PC-9 (cell line): Measurements from ENCODE around the gene CDIP1. TPM values are rescaled to one million over a fixed set of nuclear protein-coding genes. Genes with fewer than 3 reads are reported as not detected.

ENCODE experiments used
- BruUV-seq: library from RNA; stranded (reverse); fragments of 400-500 nt; replicated peaks from 2 replicates; lab custom pipeline; 2021; lab: Mats Ljungman, UMichigan
- CTCF ChIA-PET: fragments of 300-600 bp; sonication (Branson Sonifier 250); formaldehyde crosslinking; loops from one replicate; lab custom pipeline; 2022; ENCODE audit warnings: antibody characterized with exemption; lab: Charles Lee
- POLR2A ChIA-PET: fragments of 300-600 bp; sonication (Branson Sonifier 250); formaldehyde crosslinking; loops from one replicate; lab custom pipeline; 2022; ENCODE audit warnings: antibody characterized with exemption; ENCODE audit not compliant: unreplicated experiment; lab: Charles Lee
- DNase-seq, 2 experiments: peaks; one replicate each; pipeline versions ENCODE4 v3.0.0 to v3.0.0-alpha.2; 2015 to 2022; ENCODE audit warnings: mixed read lengths in 1 of 2
- H2AFZ ChIP-seq: fragments of 200-600 bp; sonication (generic); 2 replicates; pipeline ENCODE4 v1.8.1; 2017; ENCODE audit warnings: antibody characterized with exemption
- H3F3A ChIP-seq: fragments of 200-600 bp; sonication (generic); 2 replicates; pipeline ENCODE4 v1.8.1; 2017; ENCODE audit warnings: antibody characterized with exemption, mild to moderate bottlenecking, low read depth; ENCODE audit not compliant: insufficient read depth
- H3K27ac ChIP-seq: fragments of 200-600 bp; sonication (generic); 2 replicates; pipeline ENCODE4 v1.6.1; 2016; ENCODE audit warnings: mixed run types
- H3K27me3 ChIP-seq: fragments of 200-600 bp; sonication (generic); 2 replicates; pipeline ENCODE4 v1.6.1; 2016; ENCODE audit warnings: low read depth, mixed run types; ENCODE audit not compliant: insufficient read depth
- H3K36me3 ChIP-seq: fragments of 200-600 bp; sonication (generic); 2 replicates; pipeline ENCODE4 v1.6.1; 2016; ENCODE audit warnings: low read depth, mixed run types
- H3K4me1 ChIP-seq: fragments of 200-600 bp; sonication (generic); replicated peaks from 2 replicates; pipeline ENCODE4 v1.6.1; 2016; ENCODE audit warnings: mixed run types; ENCODE audit not compliant: insufficient read depth
- H3K4me2 ChIP-seq: fragments of 200-600 bp; sonication (generic); 2 replicates; pipeline ENCODE4 v1.6.1; 2017; ENCODE audit warnings: mixed run types
- H3K4me3 ChIP-seq: fragments of 200-600 bp; sonication (generic); 2 replicates; pipeline ENCODE4 v1.6.1; 2016; ENCODE audit warnings: mixed run types
- H3K79me2 ChIP-seq: fragments of 200-600 bp; sonication (generic); 2 replicates; pipeline ENCODE4 v1.6.1; 2017; ENCODE audit warnings: low read depth, mixed run types
- H3K9me2 ChIP-seq: fragments of 200-600 bp; sonication (generic); 2 replicates; pipeline ENCODE4 v1.8.1; 2017; ENCODE audit warnings: mild to moderate bottlenecking; ENCODE audit not compliant: insufficient read depth
- H3K9me3 ChIP-seq: fragments of 200-600 bp; sonication (generic); 2 replicates; pipeline ENCODE4 v1.8.1; 2016; ENCODE audit warnings: low read depth; ENCODE audit not compliant: insufficient read depth
- H4K20me1 ChIP-seq: fragments of 200-600 bp; sonication (generic); 2 replicates; pipeline ENCODE4 v1.8.1; 2017; ENCODE audit not compliant: insufficient read depth
- CTCF ChIP-seq: fragments of 200-600 bp; sonication (generic); conservative IDR thresholded peaks from 2 replicates; pipeline ENCODE4 v1.6.1; 2017; ENCODE audit warnings: mixed run types, antibody characterized with exemption, mild to moderate bottlenecking, moderate library complexity
- EZH2 ChIP-seq: fragments of 200-600 bp; sonication (generic); IDR thresholded peaks from 2 replicates; pipeline ENCODE4 v1.8.0; 2017; ENCODE audit warnings: antibody characterized with exemption, low read depth
- intact Hi-C: fragments of 100-400 bp; cut with micrococcal nuclease; formaldehyde crosslinking; loops from one replicate; pipeline ENCODE4 v1.10.0; 2022; ENCODE audit not compliant: unreplicated experiment
- total RNA-seq: library from RNA; stranded (reverse); gene quantifications from 2 replicates; pipeline ENCODE4 v1.2.3, GENCODE V29; 2021

CDIP1 gene
- total RNA-seq, 1 experiment from 2014 or later: 10.7 TPM

GRCh38 chr16:4523686-4524085 is 14.9 kb downstream of the CDIP1 start:
- H4K20me1 ChIP-seq: no peaks in the 10 kb centered on the region
- H3K4me3 ChIP-seq: no peak overlapping the region
- no peak overlapping the region for H2AFZ ChIP-seq
- intact Hi-C loops: no loop called here
- no peaks in the 10 kb centered on the region for H3K27me3 ChIP-seq
- CTCF ChIA-PET: interaction anchor here (0.6 kb wide), 1 partner anchor 292 kb away, joined by 7 read pairs; no protein-coding TSS in a partner anchor
- H3K27ac ChIP-seq: no peak overlapping the region
- H3K4me1 ChIP-seq: no peaks in the 10 kb centered on the region
- H3K79me2 ChIP-seq: no peaks in the 10 kb centered on the region
- no peak overlapping the region for H3K4me2 ChIP-seq
- no peaks in the 10 kb centered on the region for H3K9me3 ChIP-seq
- TF ChIP-seq EZH2 (no peak), CTCF (no peak)
- BruUV-seq: no TSS peak
- no peak for DNase-seq
- no peaks in the 10 kb centered on the region for H3K36me3 ChIP-seq
- H3K9me2 ChIP-seq: no peaks in the 10 kb centered on the region
- POLR2A ChIA-PET: interaction anchor here (0.7 kb wide), 1 partner anchor 63 kb away, joined by 5 read pairs; no protein-coding TSS in a partner anchor
- peaks cover 1% of the 10 kb centered on the region; the same call in 1 of the 2 replicates for H3F3A ChIP-seq

GRCh38 chr16:4522051-4522581 is 16.5 kb downstream of the CDIP1 start:
- Histone ChIP-seq H3K4me2 (no peak overlapping the region), H3K9me3 (no peaks in the 10 kb centered on the region), H4K20me1 (no peaks in the 10 kb centered on the region; the same call in 1 of the 2 replicates), H3K79me2 (no peaks in the 10 kb centered on the region), H3K9me2 (no peaks in the 10 kb centered on the region), H3F3A (peaks cover 4% of the 10 kb centered on the region; the same call in 1 of the 2 replicates), H3K27me3 (no peaks in the 10 kb centered on the region), H3K4me3 (no peak overlapping the region), H3K4me1 (no peaks in the 10 kb centered on the region), H3K36me3 (no peaks in the 10 kb centered on the region), H2AFZ (no peak overlapping the region), H3K27ac (no peak overlapping the region)
- no peak for DNase-seq
- CTCF ChIA-PET: no interaction called here
- TF ChIP-seq EZH2: no peak
- no peak for TF ChIP-seq CTCF
- POLR2A ChIA-PET: interaction anchor here (0.6 kb wide), 1 partner anchor 23 kb away, joined by 3 read pairs; no protein-coding TSS in a partner anchor
- intact Hi-C loops: no loop called here
- no TSS peak for BruUV-seq

- CTCF ChIA-PET: no interaction called here
Observed at GRCh38 chr16:4520913-4521312, 17.7 kb downstream of the CDIP1 start.

More at GRCh38 chr16:4520913-4521312, 17.7 kb downstream of the CDIP1 start:
- intact Hi-C loops: no loop called here
- Histone ChIP-seq H2AFZ (no peak overlapping the region), H3K27ac (no peak overlapping the region), H3K4me2 (no peak overlapping the region), H3K36me3 (no peaks in the 10 kb centered on the region), H3K4me3 (no peak overlapping the region), H3K79me2 (no peaks in the 10 kb centered on the region), H4K20me1 (no peaks in the 10 kb centered on the region; the same call in 1 of the 2 replicates), H3K9me2 (no peaks in the 10 kb centered on the region), H3F3A (peaks cover 4% of the 10 kb centered on the region; the same call in 1 of the 2 replicates), H3K9me3 (no peaks in the 10 kb centered on the region), H3K4me1 (no peaks in the 10 kb centered on the region), H3K27me3 (no peaks in the 10 kb centered on the region)
- POLR2A ChIA-PET: no interaction called here
- TF ChIP-seq EZH2 (no peak), CTCF (no peak)
- BruUV-seq: no TSS peak
- no peak for DNase-seq
